ENCODE measurements around the gene UHRF1.
"Not testable (repeated sequence)": the region's sequence is repeated elsewhere in the genome, so short reads cannot be mapped to it uniquely, and the experiment has no call there.

Gene UHRF1

DNA sequence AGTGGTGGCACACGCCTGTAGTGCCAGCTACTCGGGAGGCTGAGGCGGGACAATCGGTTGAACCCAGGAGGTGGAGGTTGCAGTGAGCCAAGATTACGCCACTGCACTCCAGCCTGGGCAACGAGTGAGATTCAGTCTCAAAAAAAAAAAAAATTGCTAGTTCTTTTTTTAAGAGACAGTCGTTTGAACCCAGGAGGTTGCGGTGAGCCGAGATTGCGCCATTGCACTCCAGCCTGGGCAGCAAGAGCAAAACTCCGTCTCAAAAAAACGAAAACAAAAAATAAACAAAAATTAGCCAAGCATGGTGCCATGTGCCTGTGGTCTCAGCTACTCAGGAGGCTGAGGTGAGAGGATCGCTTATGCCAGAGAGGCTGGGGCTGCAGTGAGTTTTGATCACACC is 8.4 kb upstream of the UHRF1 start:
- not testable (repeated sequence) for DNase-seq

DNA sequence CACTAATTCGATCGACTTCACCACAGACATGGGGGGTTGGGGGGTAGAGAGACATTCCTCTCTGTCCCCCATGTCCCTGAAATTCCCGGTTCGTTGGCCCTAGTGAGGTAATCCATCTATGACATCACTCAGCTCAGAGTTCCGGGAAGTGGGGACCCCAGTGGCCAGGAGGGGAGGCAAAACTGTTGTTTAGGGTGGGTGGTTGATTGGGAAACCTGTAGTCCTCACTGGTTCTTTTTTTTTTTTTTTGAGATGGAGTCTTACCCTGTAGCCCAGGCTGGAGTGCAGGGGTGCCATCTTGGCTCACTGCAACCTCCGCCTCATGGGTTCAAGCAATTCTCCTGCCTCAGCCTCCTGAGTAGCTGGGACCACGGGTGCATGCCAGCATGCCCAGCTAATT is 6.5 kb upstream of the UHRF1 start, which contains the start of gene ARRDC5:
ARRDC5 (minus strand) TSS at position 101 of the 400 bp plus-strand sequence; CDS start at position 30, 71 bp downstream.
- DNase-seq: no peak

DNA sequence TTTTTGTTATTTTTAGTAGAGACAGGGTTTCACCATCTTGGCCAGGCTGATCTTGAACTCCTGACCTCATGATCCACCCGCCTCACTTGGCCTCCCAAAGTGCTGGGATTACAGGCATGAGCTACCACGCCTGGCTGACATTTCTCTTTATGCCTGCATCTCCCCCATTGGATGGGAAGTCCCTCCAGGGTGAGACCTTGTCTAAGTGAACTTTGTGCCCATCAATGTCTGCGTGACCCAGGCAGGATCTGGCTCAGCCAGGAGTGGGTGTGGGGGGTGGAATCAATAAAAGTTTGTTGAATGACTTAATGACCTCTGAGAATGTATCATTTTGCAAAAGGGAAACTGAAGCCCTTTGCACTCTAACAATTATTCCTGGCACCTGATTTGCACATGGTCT is 4.8 kb upstream of the UHRF1 start:
- DNase-seq: no peak

DNA sequence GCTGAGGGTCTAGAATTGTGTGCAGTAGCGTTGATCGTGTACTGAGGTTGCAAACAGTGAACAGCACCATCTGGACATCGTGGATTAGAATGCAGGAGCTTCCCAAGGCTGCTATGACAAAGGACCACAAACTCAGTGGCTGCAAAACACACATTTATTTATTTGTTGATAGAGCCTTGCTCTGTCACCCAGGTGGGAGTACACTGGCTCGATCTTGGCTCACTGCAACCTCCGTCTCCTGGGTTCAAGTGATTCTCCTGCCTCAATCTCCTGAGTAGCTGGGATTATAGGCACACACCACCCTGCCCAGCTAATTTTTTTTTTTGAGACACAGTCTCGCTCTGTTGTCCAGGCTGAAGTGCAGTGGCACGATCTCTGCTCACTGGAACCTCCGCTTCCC is 2.3 kb upstream of the UHRF1 start:
- no peak for DNase-seq

DNA sequence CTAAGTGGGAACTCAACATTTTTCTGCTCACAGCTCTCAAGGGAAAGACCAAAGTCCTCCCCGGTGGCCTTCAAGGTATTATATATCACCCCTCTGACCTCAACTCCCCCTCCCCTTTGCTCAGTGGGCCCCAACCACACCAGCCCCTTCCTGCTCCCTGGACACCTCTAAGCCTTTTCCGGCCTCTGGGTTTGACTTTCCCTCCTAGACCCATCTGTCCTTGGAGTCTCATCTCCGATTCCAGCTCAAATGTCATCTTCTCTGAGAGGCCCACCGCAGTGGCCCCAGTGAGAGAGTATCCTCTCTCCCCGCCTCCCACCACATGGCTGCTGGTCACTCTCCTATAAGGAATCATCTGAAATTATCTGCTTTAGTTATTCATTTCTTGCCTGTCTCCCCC is 941 bp upstream of the UHRF1 start:
- DNase-seq: no peak

DNA sequence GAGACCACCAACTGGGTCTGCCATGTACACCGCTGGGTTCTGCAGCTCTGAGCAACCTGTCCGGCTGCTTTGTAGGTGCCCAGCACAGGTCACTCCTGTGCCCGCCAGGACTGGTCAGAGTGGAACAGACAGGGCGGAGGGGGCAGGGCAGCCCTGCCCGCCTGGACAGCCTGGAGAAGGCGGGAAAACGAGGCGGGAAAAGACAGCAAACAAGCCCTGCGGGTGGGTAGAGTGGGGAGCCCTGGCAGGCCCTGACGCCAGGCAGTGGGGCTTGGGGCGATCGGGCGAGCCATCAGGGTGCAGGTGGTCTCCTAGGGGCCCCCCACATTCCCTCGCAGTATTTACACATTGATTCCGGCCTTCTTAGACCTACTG is 533 bp upstream of the UHRF1 start:
- DNase-seq: no peak

DNA sequence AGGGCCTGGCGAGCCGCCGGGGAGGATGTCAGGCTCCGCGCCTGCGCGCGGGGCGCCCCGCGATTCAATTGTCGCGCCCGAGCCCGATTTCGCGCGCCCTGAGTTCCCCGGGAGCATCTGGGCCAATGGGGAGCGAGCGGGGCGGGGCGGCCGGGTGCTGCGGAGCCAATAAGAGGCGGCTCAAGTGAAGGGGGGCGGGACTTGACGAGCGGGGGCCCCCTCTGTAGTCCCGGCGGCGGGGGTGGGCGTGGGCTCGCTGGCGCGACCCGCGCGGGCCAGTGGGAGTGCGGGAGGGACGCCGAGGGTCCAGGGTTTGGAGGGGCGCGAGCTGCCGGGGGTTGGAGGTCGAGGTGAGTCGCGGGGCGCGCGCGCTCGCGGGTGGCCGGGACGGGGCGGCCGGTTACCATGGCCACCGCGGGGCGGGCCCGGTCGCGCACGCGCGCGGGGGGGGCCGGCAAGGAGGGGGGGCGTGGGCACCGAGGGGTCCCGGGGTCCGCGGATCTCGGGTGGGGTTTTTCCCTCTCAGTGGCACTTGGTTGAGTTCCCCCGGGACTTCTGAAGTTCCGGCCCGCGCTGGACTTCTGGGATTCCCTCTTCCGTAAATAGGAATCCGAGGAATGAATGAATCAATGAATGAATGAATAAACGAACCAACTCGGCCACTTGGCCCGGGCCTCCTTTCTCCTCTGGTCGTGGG is 744 bp downstream of the UHRF1 start:
- peak; percentile 96 for DNase-seq

DNA sequence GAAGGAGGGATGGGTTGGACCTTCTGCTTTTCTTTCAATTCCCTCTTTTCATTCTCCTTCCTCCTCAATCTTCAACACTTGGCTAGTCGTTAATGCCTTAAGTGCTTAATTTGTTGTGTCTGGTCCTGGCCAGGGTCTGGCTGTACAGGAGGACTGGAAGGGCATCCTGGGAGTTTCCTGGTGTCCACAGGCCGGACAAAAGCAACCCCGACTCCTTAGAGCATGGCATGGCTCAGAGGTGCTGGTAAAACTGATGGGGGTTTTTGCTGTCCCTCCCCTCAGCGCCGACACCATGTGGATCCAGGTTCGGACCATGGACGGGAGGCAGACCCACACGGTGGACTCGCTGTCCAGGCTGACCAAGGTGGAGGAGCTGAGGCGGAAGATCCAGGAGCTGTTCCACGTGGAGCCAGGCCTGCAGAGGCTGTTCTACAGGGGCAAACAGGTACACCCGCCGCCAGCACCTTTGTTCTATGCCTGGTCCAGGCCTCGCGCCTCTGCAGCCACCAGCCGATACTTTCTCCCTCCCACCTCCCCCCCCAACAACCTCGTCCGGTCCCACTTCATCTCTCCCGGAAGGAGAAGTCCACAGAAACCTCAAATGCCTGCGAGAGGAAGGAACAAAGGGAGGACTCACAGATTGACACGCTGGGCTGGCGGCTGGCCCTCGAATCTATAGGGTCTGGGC is 1.4 kb downstream of the UHRF1 start:
- DNase-seq: peak; percentile 27

DNA sequence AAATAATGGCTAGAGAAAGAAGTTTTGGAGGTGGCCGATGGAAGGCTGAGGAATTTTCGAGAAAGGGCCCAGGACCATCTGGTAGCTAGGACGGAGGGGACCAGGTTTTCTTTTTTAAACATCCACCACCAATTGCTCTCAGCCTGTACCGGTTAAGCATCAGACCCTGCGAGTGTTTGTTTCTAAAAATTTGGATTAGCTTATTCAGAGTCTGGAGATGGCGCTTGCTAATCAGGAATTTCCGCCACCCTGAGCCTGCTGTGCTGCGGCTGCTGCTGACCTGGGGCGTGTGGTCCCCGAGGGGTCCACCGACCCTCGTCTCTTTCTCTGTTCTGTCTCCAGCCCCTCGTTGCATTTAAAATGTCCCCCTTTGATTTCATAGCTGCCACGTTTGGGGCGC is 2.0 kb downstream of the UHRF1 start:
- DNase-seq: no peak

DNA sequence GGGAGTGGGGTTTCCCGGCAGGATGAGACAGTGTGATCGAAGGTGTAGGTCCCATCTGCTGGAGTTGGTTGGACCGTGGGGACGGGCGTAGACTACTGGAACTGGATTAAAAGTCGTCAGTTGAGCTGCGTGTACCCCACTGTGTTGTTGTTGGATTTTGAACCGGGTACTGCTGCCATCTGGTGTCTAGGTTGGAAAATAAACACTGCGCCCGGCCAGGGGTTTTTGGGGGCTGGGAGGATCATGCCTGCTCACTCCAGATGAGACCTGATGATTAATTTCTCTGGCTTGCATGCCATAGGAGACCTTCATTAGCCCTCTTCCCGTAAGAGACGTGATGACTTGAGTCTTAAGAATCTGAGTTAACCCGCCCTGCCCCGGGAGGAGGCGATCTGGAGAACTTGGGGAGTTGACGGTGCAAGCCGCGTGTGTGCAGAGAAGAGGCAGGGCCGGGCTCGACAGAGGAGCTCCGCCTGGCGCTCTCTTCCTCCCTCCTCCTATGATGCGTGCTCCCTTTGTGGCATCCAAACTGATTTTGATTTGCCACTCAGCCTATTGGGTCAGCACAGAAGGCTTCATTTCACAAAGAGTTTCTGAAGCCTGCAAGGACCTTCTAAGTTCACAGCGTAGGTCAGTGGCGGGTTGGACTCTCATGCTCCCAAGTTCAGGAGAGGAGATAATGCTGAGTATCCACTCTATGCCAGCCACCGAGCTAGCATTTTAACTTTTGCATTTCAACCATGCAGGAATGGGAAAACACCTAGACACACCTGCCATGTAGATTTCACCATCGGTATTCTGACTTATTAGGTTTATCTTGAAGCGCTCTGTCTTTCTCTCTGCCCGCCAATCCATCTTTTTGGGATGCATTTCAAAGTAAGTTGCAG is 2.7 kb downstream of the UHRF1 start:
- DNase-seq: peak; percentile 81

DNA sequence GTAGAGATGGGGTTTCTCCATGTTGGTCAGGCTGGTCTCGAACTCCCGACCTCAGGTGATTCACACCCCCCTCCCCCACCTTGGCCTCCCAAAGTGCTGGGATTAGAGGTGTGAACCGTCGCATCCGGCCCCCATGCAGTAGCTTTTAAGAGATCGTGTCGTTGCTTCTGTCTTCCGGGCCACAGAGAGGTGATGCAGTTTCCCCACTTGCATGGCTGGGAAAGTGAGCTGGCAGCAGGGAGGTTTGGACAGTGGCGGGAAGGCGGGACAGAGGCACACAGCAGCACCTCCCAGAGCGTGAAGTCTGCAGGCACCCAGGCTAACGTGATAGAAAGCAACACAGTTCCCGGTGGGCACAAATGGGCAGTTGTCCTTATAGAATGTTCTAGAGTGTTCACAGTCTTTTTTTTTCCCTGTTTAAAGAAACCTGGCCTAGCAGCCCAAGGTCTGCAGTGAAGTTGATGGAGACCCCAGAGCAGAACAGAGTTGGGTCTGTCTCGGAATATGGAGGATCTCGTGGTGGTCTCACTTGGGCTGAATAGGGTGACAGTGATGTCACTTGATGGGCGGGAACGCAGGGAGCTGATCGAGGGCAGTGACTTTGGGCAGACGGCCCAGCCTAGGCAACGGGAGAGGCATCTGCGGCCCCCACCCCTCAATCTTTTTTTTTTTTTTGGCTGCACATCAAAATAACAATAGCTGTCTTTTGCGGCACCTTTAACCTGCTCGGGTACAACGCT is 4.9 kb downstream of the UHRF1 start:
- peak; percentile 39 for DNase-seq

DNA sequence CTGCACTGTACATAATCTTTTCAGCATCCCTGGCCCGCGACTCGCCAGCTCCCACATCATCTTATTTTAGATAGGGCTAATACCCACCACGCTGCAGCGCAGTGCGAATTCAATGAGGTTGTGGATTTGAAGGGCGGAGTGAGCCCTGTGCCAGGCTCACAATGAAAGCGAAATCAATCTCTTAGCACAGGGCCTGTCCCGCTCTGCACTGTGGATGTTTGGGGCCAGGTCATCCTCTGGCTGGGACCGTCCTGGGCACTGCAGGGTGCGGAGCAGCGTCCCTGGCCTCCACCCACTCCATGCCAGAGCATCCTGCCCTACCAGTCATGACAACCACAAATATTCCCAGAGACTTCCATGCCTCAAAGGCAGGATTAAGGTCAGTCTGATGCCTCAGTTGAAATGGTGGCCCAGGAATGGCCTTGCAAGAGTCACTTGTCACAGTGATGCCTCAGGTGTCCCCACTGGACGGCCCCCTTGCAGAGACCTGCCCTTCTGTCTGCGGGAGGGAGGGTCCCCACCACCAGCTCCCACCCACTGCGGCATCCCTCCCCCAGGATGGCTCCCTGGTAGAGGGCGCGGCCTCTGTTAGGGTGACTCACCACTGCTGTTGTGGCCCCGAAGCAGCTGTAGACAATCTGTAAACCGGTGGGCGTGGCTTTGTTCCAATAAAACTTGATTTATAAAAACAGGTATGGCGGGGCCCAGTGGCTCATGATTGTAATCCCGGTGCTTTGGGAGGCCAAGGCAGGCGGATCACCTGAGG is 5.6 kb downstream of the UHRF1 start:
- DNase-seq: peak; percentile 90

DNA sequence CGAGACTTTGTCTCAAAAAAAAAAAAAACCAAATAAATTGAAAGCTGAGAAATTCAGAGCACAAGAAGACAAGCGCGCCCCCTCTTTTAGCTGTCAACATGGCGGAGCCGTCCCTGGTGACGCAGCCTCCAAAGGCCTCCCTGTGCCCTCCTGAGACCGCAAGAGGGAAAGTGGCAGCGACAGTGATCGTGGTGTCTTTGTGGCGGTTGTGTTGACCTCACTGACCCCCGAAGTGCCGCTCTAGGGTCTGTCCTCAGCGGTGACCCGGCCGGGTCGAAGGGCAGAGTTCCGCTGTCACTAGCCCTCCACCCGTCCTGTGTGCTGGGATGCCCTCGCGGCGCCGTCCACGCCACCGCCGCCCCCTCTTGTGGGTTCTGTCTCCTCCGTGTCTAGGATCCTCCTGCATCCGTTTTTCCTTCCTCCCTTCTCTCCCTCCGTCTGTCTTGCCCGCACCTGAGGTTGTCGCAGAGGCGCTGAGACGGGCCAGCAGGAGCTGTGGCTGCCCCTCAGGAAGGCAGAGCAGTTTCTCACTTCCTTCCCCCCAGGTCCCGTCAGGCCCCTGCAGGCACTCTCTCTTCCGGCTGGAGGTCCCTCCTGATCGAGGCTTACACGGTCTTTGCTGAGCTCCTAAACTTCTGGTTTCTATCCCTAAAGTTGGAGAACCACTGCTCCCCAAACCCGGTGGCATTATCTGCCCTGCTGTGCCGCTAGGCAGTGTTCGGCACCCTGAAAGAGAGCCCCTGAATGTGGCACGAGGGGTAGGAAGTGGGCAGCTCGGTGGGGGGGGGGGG is 7.2 kb downstream of the UHRF1 start:
- DNase-seq: peak; percentile 60

DNA sequence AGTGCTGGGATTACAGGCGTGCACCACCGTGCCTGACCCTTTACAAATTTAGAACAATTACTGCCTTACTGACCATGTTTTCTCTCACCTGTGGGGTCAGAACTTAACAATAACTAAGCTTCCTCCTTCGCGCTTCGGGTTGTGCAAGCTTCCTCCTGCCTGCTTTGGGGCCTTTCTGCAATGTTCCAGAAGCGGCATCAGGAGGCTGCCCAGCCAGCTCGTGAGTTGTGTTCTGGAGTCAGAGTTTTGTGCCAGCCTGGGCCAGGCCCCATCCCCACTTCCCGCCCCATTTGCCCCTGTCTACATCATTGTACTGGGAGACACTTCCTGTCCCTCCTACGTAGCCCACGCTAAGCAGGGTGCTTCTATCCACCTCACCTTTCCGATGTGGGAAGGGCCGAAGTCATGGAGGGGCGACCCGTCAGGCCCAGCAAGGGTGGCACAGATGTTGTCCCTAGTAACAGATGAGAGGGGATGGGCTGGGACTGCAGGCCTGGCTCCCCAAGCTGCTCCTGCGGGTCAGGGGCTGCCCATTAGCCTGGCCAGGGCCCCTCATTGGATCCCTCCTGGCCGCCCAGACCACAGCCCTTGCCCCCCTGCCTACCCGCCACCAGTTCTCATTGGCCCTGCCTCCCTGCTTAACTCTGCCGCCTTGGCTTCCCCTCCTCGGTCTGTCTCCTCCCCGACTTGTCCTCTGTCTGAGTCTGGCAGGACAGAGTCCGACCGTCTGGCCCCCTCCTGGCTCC is 13.4 kb downstream of the UHRF1 start:
- no peak for DNase-seq

DNA sequence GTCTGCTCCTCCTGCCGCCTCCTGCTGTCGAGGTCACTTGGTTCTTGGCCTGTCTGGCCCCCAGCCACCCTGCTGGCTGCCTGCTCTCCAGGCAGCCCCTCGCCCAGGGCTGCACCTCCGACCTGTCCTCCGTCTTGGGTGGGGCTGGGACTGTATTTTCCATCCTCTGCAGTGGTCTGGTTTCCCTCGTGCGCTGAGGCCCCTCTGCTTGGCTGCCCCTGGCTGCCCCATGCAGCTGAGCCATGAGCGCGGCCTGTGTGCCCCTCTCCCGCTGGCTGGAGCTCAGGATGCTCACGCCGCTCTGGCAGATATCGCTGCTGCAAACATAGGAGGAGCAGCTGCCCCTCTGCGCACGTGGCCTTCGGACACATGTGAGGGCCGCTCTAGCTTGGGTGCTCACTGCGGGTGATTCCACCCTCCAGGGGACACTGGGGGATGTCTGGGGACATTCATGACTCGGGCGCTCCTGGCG is 14.0 kb downstream of the UHRF1 start:
- no peak for DNase-seq

DNA sequence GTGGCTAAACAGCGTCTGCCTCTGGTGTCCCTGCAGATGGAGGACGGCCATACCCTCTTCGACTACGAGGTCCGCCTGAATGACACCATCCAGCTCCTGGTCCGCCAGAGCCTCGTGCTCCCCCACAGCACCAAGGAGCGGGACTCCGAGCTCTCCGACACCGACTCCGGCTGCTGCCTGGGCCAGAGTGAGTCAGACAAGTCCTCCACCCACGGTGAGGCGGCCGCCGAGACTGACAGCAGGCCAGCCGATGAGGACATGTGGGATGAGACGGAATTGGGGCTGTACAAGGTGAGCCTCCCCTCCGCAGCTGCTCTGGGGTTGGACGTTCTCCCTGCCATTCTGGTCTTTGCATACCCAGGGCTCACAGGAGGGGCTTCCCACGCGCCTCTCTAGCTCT is 19.9 kb downstream of the UHRF1 start:
- no peak for DNase-seq

DNA sequence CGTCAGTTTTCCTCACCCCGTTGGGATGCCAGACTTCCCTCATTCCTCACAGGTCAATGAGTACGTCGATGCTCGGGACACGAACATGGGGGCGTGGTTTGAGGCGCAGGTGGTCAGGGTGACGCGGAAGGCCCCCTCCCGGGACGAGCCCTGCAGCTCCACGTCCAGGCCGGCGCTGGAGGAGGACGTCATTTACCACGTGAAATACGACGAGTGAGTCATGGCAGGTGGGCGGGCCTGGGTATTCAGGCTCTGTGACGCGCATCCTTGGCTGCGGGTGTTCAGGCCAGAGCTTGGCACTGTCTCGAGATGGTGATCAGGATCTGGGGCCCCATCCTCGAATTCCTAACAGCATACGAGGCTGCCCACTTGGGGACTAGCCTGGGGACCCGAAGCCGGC is 21.4 kb downstream of the UHRF1 start:
- no peak for DNase-seq

DNA sequence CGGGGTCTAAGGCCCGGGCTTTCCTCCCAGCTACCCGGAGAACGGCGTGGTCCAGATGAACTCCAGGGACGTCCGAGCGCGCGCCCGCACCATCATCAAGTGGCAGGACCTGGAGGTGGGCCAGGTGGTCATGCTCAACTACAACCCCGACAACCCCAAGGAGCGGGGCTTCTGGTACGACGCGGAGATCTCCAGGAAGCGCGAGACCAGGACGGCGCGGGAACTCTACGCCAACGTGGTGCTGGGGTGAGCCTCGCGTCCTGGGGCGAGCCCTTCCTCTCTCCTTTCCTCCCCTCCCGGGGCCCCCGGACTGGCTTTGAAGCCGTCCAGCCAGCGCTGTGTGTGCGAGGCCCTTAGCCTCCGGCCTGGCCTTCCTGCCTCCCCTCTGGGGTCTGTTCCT is 23.4 kb downstream of the UHRF1 start:
- no peak for DNase-seq

DNA sequence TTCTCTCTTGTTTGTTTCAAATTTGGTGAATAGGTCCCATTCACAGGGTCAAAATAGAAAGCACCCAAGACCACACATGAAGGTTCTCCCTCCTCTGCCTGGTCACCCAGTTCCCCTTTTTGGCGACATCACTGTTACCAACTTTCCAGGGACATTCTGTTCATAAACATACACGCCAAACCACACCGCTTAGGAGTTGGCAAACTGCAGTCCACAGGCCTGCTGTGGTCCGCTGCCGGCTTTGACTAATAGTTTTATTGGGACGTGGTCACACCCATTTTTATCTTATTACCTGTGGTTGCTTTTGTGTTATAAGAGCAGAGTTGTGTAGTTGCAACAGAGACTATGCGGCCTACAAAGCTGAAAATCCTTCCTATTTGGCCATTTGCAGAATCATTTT is 24.2 kb downstream of the UHRF1 start:
- DNase-seq: no peak

DNA sequence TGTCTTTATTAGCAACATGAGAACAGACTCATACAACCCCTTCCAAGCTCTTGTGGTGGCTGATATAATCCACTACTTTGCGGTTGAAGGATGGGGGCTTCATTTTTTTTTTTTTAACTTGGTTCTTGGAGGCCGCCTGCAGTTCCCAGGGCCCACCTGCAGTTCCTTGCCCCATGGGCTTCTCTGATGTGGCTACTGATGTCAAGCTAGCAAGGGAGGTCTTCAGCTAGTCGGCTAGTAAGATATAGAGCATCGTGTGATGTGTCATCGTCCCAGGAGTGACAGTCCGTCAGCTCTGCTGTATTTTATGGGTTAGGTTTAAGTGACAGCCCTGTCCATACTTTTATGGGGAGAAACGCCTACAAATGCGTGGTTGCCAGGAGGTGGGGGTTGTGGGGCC is 26.1 kb downstream of the UHRF1 start:
- DNase-seq: no peak

Measured in CD4-positive, alpha-beta T cell treated with Interleukin-6 for 4 hours (primary cell).